COLO829 (cell line): ENCODE results near the gene RNF123.
"Not testable (repeated sequence)": the region's sequence is repeated elsewhere in the genome, so short reads cannot be mapped to it uniquely, and the experiment has no call there.

Experiments
- DNase-seq: peaks from one replicate; pipeline ENCODE4 v3.0.0; 2012; ENCODE audit warnings: low spot score

Gene RNF123

DNA sequence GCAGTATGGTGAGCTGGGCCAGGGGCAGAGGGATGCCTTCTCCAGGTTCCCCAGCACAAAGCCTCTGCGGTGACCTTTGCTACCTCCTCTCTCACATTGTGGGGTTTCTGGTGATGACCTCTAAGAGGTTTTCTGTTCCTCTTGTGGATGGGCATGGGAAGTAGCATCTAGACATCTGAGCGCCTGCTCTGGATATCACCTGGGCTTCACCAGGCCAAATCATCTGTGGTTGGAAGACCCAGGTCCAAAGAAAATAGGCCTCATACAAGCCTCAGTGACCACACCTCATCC, 8.2 kb upstream of the RNF123 start:
- DNase-seq: no peak

DNA sequence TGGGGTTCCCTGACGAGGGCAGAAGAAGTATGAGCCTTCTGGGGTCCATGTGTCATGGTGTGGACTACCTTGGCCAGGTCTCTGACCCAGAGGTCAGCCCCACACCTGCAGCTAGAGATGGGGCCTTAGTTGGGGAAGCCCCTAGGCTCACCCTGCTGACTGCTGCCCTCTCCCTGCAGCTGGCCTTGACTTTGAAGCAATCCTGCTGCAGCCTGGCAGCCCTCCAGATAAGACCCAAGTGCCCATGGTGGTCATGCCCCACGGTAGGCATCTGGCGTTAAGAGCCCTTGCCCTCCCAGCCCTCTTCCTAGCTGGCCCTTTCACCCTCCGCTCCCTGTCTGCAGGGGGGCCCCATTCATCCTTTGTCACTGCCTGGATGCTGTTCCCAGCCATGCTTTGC, 7.8 kb upstream of the RNF123 start:
- no peak for DNase-seq

DNA sequence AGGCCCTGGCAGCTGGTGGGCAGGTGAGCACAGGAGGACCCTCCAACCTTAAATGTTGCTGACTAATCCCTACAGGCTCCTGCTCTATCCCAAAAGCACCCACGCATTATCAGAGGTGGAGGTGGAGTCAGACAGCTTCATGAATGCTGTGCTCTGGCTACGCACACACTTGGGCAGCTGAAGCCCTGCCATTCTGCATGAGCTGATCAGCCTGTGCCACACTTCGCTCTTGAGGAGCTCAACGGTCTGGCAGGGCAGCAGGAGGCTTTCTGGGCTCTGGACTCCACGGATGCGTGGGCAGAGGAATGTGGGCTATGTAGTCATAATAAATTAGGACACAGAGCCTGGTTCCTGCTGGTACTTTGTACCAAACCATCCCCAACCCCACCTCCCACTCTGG, 6.2 kb upstream of the RNF123 start:
- no peak for DNase-seq

DNA sequence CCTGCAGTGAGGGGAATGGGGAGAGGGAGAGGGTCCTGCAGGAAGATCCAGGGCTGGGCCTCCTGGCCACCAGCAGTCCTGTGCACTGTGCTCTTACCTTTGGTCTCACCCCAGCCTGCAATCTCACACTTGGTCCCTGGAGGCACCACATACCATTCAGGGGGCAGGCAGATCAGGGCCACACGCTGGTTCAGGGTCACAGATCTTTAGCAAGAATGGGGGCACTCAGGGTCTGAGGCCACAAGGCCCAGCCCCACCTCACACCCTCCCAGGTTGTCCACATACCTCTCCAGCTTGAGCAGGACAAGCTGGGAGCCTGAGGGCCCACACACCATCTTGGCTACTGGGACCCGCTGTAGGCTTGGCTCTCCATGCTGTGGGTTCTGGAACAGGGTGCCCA, 4.9 kb upstream of the RNF123 start:
- DNase-seq: not testable (repeated sequence)

DNA sequence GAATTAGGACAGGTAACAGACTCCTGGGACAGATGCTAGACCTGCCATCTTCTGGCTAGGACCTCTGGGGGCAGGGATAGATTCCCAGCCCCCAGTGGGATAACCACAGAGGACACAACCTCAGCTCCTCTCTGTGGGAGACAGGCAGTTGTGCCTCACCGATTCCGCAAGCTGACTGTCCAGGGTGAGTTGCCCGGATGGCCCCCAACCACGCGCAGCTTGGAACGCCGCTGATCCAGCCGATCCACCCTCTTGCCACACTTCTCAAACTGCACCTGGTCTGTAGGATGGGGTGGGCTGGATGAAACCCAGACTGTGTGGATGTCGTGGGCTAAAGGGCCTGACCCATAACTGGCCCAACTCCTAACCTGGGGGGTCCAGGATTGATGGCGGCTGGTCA, 4.3 kb upstream of the RNF123 start:
- DNase-seq: not testable (repeated sequence)

DNA sequence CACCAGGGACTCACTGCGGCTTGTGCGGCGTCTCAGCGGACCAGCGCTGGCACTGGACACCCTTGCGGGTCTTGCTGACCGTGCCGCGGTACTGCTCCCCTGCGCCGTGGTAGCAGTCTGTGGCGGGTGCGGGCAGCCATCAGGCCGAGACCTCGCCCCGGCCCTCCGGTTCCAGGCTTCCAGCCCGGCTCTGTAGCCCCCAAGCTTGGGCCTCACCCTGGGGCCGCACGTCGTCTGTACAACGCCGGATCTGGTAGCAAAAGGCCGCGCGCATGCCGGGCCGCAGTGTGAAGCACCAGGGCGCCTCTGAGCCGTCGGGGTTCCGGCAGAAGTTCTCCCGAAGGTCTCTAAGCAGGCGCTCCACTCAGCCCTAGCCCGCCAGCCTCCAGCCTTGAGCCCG, 3.5 kb upstream of the RNF123 start:
- not testable (repeated sequence) for DNase-seq

DNA sequence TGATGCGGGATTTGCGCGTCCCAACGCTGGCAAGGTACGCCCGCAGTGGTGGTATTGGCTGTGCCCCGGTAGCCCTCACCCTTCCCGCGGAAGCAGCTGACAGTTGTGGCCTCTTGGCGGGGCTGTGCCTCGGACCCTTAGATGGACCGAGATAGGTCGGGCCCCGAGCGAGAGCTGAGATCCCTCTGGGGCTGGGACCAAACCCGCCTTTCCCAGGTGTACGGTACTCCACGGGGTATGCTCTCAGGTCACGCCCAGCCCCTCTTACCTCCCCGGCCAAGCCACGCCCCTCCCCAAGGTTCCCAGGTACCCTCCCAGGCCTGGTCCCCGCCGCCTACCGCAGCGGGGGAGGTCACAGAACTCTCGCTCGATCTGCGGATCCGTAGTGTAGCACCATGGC, 3.0 kb upstream of the RNF123 start:
- not testable (repeated sequence) for DNase-seq

DNA sequence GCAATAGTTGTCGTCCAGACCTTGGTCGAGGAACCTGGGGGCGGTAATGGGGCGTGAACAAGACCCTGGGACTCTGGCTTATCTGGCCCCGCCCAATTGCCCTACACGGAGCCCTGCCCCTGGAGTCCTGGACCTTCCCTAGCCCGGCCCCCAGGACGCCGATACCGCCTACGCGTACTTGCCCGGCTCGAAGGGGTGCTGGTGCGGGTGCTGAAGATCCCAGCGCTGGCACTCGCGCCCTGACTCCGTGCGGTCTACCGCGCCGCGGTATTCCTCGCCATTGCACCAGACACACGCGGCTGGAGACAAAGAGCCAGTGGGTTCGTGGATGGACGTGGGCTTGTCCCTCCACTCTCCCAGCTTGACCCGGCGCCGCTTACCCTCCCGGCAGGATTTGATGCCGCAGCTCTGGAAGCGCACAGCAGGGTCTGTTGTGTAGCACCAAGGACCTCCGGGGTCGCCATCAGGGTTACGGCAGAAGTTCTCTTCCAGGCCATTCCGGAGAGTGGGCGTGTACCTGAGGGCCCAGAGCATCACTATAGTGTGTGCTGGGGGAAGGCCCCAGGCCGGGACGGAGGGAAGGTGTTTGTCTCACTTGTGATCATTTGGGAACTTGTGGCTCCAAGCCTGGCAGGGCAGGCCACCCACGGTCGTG, 2.5 kb upstream of the RNF123 start:
- not testable (repeated sequence) for DNase-seq

DNA sequence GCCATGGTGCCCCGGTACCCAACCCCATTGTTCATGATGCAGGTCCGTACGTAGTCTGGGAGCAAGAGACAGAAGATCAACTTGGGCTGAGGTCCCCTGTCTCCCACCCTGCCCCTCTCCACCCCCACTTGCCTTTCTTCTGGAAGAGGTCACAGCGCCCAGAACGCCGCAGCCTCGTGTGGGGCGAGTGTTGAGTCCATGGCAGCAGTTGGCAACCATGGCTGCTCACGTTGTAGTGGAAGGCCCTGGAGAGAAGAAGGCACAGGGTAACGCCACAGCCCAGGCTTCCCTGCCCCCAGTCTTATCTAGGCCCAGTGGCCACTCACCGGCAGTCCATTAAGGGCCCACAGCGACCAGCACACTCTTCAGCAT, 1.9 kb upstream of the RNF123 start:
- not testable (repeated sequence) for DNase-seq

DNA sequence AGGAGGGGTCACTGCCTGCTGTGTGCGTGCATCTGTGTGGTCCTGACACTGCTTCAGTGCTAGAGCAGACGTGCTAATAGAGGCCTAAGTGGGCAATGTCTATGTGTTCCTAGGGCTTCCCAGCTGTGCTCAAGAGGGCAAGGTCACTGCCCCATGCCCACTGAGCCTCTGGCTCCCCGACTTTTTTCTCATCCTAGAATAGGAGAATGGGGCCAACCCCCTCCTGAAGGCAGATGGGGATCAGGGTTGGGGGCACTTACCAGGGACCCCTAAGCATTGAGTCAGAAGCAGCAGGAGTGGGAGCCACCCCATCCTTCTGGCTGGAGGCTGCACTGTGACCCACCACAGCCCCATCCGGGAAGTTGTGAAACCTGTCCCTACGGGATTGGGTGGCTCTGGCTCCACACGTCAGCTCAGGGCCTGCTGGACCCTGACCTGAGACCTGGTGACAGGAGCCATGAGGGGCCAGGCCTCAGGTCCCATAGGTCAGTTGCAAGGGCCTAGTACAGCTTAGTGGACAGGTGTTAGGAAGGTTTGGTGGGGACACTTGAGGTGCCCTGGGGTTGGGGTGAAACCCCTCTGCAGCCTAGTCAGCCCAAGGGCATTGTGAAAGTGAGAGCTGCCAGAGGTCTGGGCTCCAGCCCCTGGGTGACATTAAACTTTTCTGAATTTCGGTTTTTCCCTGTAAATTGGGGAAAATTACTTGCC, 865 bp upstream of the RNF123 start:
- DNase-seq: not testable (repeated sequence)

DNA sequence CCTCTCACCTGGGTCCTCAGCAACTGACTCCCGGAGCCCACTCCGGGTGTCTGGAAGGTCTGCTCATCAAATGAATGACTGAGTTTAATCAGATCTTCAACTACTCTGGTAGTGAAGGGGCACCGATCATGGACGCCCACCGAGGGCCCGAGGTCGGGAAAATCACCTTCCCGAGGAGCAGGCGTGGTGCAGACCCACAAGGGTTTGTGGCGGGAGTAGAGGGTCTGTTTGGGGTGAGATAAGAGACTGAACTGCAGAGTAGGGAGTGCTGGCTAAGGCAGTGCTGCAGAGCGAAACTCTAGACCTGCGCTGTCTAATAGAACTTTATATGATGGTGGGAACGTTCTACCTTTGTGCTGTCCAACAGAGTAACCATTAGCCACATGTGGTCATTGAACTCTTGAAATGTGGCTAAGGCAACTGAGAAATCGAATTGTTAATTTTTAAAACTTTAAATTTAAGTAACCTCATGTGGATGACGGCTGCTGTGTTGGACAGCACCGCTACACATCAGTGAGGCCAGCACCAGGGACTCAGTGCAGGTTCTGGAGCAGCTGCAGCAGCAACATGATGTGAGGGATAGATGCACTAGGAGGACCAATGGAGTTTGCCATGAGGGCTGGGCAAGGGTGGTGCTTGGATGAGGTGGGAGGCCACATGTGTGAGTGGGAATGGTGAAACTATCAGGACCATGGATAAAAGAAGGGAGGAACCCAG, 709 bp downstream of the RNF123 start:
- not testable (repeated sequence) for DNase-seq

DNA sequence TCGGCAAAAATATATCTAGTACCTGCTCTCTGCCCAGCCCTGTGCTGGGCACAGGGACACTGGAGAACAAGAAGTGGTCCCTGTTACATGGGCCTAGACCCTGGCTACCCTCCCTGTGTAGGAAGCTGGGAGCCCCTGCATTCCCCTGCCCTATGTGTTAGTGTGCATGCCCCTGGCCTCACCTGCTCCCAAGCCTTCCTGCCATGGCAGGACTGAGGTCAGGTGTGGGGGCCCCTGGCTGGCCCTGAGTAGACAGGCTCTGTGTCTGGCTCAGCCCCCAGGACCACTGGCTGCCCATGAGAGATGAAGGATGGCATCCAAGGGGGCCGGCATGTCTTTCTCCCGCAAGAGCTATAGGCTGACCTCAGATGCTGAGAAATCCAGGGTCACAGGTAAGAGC, 1.5 kb downstream of the RNF123 start:
- DNase-seq: not testable (repeated sequence)

DNA sequence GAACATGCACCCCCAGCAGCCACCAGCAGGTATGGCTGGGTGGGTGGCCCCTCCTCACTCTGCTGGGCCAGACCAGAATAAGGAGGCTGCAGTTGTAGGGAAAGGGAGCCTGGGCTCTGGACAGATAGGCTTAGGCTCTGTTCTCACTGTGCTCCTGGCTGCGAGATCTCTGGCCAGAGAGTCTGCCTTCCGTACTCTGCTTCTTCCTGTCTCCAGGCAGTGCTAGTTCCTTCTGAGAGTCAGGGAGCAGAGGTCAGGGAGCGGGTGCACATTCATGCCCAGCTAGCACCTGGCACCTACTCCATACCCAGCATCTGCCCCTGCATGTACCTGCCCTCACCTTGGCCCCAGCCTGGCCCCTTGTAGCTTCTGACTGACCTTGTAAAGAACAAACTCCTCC, 2.1 kb downstream of the RNF123 start:
- DNase-seq: not testable (repeated sequence)

DNA sequence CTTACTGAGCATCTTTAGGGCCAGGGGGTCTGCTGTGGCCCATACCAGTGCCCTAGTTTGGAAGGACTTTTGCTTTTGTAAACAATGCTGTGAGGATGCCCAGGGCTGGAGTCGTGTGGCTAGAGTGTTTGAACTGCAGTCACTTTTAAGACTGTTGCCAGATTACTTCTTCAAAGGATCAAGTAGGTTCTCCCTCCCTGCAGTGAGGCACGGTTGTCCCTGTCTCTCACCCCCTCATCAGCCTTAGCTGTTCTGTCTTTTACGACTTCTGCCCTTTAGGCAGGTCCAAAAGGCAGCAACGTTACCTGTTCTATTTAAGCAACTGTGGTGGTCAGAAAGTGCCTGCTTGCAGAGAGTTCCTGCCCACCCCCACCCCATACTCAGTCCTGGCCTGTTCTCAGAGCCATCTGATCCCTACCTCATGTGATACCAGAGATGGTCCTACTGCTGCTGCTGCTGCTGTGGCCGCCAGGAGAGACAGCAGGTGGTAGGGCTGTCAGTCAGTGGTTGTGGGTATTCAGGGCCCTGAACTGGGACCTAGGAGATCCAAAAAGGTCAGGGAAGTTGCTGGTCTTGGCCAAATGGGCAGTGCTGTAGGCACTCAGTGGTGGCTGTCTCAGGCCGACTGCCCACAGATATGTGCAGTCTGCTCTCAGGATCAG, 5.2 kb downstream of the RNF123 start:
- not testable (repeated sequence) for DNase-seq

DNA sequence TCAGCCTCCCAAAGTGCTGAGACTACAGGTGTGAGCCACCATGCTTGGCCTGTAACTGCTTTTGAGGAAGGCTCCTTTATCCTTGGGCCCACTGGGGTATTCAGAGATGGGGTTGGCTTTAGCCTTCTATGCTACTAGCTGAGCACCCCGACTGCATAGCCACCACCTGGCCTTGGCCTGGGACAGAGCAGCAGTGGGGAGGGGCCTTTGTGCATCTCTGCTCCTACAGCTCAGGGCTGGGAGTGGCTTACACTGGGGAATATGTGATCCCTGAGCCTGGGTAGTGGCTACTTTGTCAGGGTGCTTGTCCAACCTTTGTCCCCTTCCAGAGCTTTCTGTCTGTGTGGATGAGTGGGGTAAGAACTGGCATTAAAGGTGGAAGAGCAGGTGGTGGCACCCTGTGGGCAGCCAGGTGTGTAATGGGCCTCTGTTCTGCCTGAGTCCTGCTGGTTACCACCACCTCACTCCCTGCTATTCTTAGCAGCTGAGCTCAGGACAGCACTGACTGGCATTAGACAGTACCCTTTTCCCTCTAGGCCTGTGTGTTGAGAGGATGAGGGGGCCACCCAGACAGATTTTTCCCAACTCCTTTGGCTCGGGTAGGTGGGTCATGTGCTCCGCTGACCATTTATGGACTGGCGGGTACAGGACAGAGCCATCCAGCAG, 6.1 kb downstream of the RNF123 start:
- DNase-seq: not testable (repeated sequence)

DNA sequence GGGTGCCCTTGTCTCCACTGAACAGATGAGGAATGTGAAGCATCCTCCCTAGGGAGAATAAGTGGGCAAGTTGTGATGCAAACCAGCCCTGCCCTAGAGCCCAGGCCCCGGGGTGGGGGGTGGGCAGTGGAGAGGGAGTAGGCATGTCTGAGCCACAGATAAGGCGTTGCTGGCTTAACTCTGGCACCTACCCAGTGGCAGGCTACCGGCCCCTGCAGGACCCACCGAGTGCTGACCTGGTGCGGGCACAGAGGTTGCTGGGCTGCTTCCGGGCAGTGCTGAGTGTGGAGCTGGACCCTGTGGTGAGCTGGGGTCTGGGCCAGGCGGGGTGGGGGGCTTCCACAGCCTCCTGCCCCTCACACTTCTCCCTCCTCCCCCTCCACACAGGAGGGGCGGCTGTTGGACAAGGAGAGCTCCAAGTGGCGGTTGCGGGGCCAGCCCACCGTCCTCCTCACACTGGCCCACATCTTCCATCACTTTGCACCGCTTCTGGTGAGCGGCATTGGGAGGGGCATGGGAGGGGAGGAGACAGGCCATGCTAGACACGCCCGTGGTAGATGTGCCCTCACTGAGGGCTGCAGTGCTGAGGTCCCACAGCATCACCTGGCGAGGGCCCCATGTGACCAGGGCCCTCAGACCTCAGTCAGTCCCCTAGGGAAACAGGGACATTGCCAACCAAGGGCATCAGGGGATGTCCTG, 10.1 kb downstream of the RNF123 start:
- DNase-seq: no peak

DNA sequence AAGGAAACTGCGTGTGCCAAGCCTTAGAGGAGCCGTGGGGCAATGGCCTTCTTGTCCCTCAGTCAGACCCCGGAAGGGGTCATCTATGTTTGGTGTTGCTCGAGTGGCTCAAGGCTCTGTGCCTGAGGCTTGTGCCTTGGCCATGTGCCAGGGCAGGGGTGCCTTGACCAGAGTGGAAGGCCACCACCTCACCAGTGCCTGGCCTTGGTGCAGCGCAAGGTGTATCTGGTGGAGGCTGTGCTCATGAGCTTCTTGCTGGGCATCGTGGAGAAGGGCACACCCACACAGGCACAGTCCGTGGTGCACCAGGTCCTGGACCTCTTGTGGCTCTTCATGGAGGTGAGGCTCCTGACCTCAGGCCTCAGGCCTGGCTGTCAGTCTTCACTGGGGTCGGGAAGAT, 10.7 kb downstream of the RNF123 start:
- DNase-seq: no peak

DNA sequence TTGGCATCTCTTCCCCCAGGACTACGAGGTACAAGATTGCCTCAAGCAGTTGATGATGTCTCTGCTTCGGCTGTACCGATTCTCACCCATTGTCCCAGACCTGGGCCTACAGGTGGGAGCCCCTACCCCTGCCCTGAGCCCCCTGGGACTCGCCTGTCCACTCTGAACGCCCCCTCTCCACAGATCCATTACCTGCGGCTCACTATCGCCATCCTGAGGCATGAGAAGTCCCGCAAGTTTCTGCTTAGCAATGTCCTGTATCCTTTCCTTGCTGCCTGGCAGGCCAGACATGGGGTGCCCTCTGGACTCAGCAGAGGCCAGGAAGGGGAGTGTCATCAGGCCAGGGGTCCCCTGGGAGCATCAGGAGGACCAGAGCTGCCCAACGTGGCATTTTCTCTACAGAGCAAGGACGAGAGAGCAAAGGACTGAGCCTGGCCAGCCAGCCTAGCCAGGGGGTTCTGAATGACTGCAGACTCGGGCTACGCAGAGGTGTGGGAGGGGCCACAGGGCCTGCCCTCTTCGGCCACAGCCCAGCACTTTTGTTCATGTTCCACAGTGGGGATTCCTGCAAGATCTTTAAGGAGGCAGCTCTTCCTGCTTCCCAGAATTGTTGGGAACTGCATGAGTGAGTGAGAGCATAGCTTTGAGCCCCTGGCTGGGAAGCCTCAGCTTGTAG, 11.2 kb downstream of the RNF123 start:
- no peak for DNase-seq

DNA sequence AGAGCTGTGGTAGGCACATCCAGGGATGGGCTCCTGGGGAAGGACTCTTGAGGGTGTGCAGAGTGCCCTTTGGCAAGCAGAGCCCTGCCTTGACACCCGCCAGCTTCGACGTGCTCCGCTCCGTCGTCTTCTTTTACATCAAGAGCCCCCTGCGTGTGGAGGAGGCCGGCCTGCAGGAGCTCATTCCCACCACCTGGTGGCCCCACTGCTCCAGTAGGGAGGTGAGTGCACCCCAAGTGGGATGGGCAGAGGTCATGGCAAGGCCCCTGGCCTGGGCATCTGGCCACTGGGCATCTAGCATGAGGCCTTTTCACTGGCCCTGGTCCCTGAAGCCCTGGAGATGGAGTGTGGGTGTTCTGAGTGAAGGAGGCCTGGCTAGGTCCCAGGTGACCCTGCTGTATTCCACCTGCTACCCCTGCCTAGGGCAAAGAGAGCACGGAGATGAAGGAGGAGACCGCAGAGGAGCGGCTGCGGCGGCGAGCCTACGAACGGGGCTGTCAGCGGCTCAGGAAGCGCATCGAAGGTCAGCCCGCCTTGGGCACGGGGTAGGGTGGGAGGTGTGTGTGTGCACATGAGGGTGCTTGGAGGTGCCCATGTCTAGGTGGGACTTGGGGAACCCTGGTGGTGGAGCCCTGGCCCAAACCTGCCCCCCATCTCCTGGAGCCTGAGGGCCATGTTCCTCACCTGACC, 12.2 kb downstream of the RNF123 start:
- DNase-seq: no peak

DNA sequence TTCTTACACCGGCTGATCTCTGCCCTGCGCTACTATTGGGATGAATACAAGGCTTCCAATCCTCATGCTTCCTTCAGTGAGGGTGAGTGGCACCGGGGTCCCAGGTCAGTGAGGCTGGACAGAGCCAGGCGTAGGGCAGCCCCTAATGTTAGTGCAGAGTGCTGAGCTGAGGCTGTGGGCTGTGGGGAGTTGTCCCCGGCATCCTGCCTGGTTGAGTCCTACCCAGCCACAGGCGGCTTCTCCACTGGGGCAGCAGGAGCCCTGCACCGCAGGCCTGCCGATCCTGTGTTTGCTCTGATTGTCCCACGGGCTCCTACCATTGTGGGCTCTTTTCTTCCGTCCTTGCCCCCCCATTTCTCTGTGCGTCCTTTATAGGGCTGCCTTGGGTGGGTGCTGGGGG, 13.3 kb downstream of the RNF123 start:
- no peak for DNase-seq
